NT2/D1 (cell line): ENCODE measurements around the gene LDLRAD2.

ENCODE experiments used
- YY1 ChIP-seq: IDR thresholded peaks from 2 replicates; pipeline ENCODE4 v1.6.1; 2011; ENCODE audit not compliant: insufficient read length, insufficient read depth
- ZNF274 ChIP-seq: IDR thresholded peaks from 2 replicates; pipeline ENCODE4 v1.6.1; 2011; ENCODE audit warnings: mild to moderate bottlenecking, low read depth, low read length

GRCh38 chr1:21793104-21793503 lies 19.0 kb upstream of the LDLRAD2 start:
- TF ChIP-seq YY1 (no peak), ZNF274 (no peak)
